Activated CD4-positive, alpha-beta memory T cell treated with anti-CD3 and anti-CD28 coated beads, Interleukin-2, amount 10 ng/mL, durations not matched to agents 7 days and 5 days (primary cell): ENCODE data around the gene RIPK3. TPM values are rescaled to one million over a fixed set of nuclear protein-coding genes. Genes with fewer than 3 reads are reported as not detected.
"Not testable (repeated sequence)": the region's sequence is repeated elsewhere in the genome, so short reads cannot be mapped to it uniquely, and the experiment has no call there.

ENCODE experiments used
- CTCF ChIA-PET: fragments of 350-600 bp; sonication (Branson Sonifier 250); formaldehyde crosslinking; loops from one replicate; lab custom pipeline; 2021; ENCODE audit warnings: antibody characterized with exemption, inconsistent platforms; lab: Charles Lee
- POLR2A ChIA-PET: fragments of 350-600 bp; sonication (Branson Sonifier 250); formaldehyde crosslinking; loops from one replicate; lab custom pipeline; 2021; ENCODE audit warnings: antibody characterized with exemption; lab: Charles Lee
- DNase-seq: peaks from one replicate; pipeline ENCODE4 v3.0.0-alpha.2; 2020
- H3K27ac Mint-ChIP-seq: one replicate; pipeline ENCODE4 v1.8.0; 2021; ENCODE audit warnings: mild to moderate bottlenecking, mixed read lengths
- H3K27me3 Mint-ChIP-seq: one replicate; pipeline ENCODE4 v1.8.0; 2021; ENCODE audit warnings: mixed read lengths
- H3K36me3 Mint-ChIP-seq: one replicate; pipeline ENCODE4 v1.8.0; 2021; ENCODE audit warnings: low read depth, mixed read lengths
- H3K4me1 Mint-ChIP-seq: one replicate; pipeline ENCODE4 v1.8.0; 2021; ENCODE audit warnings: mixed read lengths
- H3K4me3 Mint-ChIP-seq: one replicate; pipeline ENCODE4 v1.8.0; 2021; ENCODE audit warnings: mild to moderate bottlenecking, mixed read lengths
- H3K9me3 Mint-ChIP-seq: one replicate; pipeline ENCODE4 v1.8.0; 2021; ENCODE audit warnings: mixed read lengths
- total RNA-seq, 2 experiments: library from RNA; stranded (reverse); gene quantifications; one replicate each; pipeline ENCODE4 v1.2.3, GENCODE V29; 2021

Gene RIPK3
- total RNA-seq, 2 experiments from 2014 or later = 37.3 to 38.0 TPM

GRCh38 chr14:24337144-24337823, 2.5 kb downstream of the RIPK3 start:
- H3K27me3 Mint-ChIP-seq = peaks cover 35% of the 10 kb centered on the region
- H3K4me3 Mint-ChIP-seq = no peak overlapping the region
- H3K36me3 Mint-ChIP-seq = peaks cover 33% of the 10 kb centered on the region
- ChIA-PET POLR2A (interaction anchor here (0.8 to 6.6 kb wide), 3 partner anchors 90 to 96 kb away, joined by 3 to 221 read pairs (median 69); partner anchors contain the start of genes CBLN3 and KHNYN), CTCF (interaction anchor here (5.1 to 18.8 kb wide), 2 partner anchors 90 to 99 kb away, joined by 30 to 494 read pairs; partner anchors contain the start of genes CBLN3 and KHNYN)
- no peak for DNase-seq
- H3K9me3 Mint-ChIP-seq = no peaks in the 10 kb centered on the region
- H3K4me1 Mint-ChIP-seq = peaks cover 61% of the 10 kb centered on the region
- no peak overlapping the region for H3K27ac Mint-ChIP-seq

- H3K4me3 Mint-ChIP-seq = no peak overlapping the region
- H3K27ac Mint-ChIP-seq = no peak overlapping the region
Observed at GRCh38 chr14:24335461-24336171, 4.2 kb downstream of the RIPK3 start.

GRCh38 chr14:24334431-24335291, 5.1 kb downstream of the RIPK3 start, which contains the start of gene ADCY4:
ADCY4 (minus strand) TSS chr14:24335071; CDS start chr14:24334652, 419 bp downstream.
- no peak for DNase-seq
- Mint-ChIP-seq H3K36me3 (peaks cover 33% of the 10 kb centered on the region), H3K4me1 (peaks cover 77% of the 10 kb centered on the region), H3K27ac (no peak within 1 kb of the TSS), H3K27me3 (peaks cover 35% of the 10 kb centered on the region), H3K4me3 (peak within 1 kb of the TSS; percentile 41), H3K9me3 (no peaks in the 10 kb centered on the region)
- POLR2A ChIA-PET = interaction anchor here (1.2 to 6.6 kb wide), 4 partner anchors 89 to 121 kb away, joined by 5 to 221 read pairs (median 12); partner anchors contain the start of genes CBLN3, CHMP4A, KHNYN and SDR39U1
- CTCF ChIA-PET = interaction anchor here (1.2 to 18.8 kb wide), 9 partner anchors 13 to 104 kb away, joined by 3 to 494 read pairs (median 13); partner anchors contain the start of genes CBLN3, CIDEB, DHRS1 and KHNYN

More at GRCh38 chr14:24335461-24336171, 4.2 kb downstream of the RIPK3 start:
- H3K9me3 Mint-ChIP-seq = no peaks in the 10 kb centered on the region
- peaks cover 33% of the 10 kb centered on the region for H3K36me3 Mint-ChIP-seq
- CTCF ChIA-PET = interaction anchor here (5.1 to 18.8 kb wide), 3 partner anchors 25 to 101 kb away, joined by 30 to 494 read pairs (median 144); partner anchors contain the start of genes CBLN3, CIDEB, KHNYN and LTB4R
- POLR2A ChIA-PET = interaction anchor here (2.6 to 6.6 kb wide), 2 partner anchors 97 to 107 kb away, joined by 16 to 221 read pairs; partner anchors contain the start of genes CBLN3, KHNYN and SDR39U1
- no peak for DNase-seq
- peaks cover 34% of the 10 kb centered on the region for H3K27me3 Mint-ChIP-seq
- peaks cover 74% of the 10 kb centered on the region for H3K4me1 Mint-ChIP-seq

- peaks cover 81% of the 10 kb centered on the region for H3K4me1 Mint-ChIP-seq
Observed at GRCh38 chr14:24332268-24332993, 7.4 kb downstream of the RIPK3 start.

GRCh38 chr14:24331731-24332267, 8.0 kb downstream of the RIPK3 start:
- H3K9me3 Mint-ChIP-seq = no peaks in the 10 kb centered on the region
- H3K36me3 Mint-ChIP-seq = peaks cover 15% of the 10 kb centered on the region
- peaks cover 35% of the 10 kb centered on the region for H3K27me3 Mint-ChIP-seq
- DNase-seq = no peak
- H3K27ac Mint-ChIP-seq = peak overlapping the region; percentile 61
- CTCF ChIA-PET = interaction anchor here (0.7 to 18.8 kb wide), 20 partner anchors 8 to 367 kb away, joined by 3 to 494 read pairs (median 8); partner anchors contain the start of genes CBLN3, CIDEB, DHRS1 and KHNYN
- peaks cover 84% of the 10 kb centered on the region for H3K4me1 Mint-ChIP-seq
- H3K4me3 Mint-ChIP-seq = peak overlapping the region; percentile 71
- POLR2A ChIA-PET = interaction anchor here (0.5 to 8.4 kb wide), 17 partner anchors 9 to 170 kb away, joined by 3 to 221 read pairs (median 4); partner anchors contain the start of genes CBLN3, CIDEB, KHNYN and LTB4R

More at GRCh38 chr14:24332268-24332993, 7.4 kb downstream of the RIPK3 start:
- POLR2A ChIA-PET = interaction anchor here (0.5 to 8.4 kb wide), 18 partner anchors 9 to 171 kb away, joined by 3 to 221 read pairs (median 3); partner anchors contain the start of genes CBLN3, KHNYN, LTB4R and LTB4R2
- H3K9me3 Mint-ChIP-seq = no peaks in the 10 kb centered on the region
- peak; percentile 89 for DNase-seq
- CTCF ChIA-PET = interaction anchor here (0.7 to 18.8 kb wide), 31 partner anchors 9 to 366 kb away, joined by 3 to 494 read pairs (median 5); partner anchors contain the start of genes CBLN3, CIDEB, DHRS1 and KHNYN
- H3K4me3 Mint-ChIP-seq = peak overlapping the region; percentile 71
- H3K27ac Mint-ChIP-seq = peak overlapping the region; percentile 61
- peaks cover 35% of the 10 kb centered on the region for H3K27me3 Mint-ChIP-seq
- peaks cover 21% of the 10 kb centered on the region for H3K36me3 Mint-ChIP-seq

- peaks cover 10% of the 10 kb centered on the region for H3K36me3 Mint-ChIP-seq
- POLR2A ChIA-PET = interaction anchor here (0.7 to 8.4 kb wide), 10 partner anchors 9 to 112 kb away, joined by 3 to 221 read pairs (median 4); partner anchors contain the start of genes CBLN3, CIDEB, KHNYN and LTB4R
- CTCF ChIA-PET = interaction anchor here (1.1 to 18.8 kb wide), 10 partner anchors 8 to 115 kb away, joined by 3 to 494 read pairs (median 16); partner anchors contain the start of genes CBLN3, CIDEB, DHRS1 and KHNYN
- peaks cover 81% of the 10 kb centered on the region for H3K4me1 Mint-ChIP-seq
- H3K4me3 Mint-ChIP-seq = no peak overlapping the region
- no peak for DNase-seq
- H3K9me3 Mint-ChIP-seq = no peaks in the 10 kb centered on the region
- no peak overlapping the region for H3K27ac Mint-ChIP-seq
- peaks cover 36% of the 10 kb centered on the region for H3K27me3 Mint-ChIP-seq
Observed at GRCh38 chr14:24330973-24331674, 8.7 kb downstream of the RIPK3 start.

GRCh38 chr14:24329736-24330135, 10.1 kb downstream of the RIPK3 start:
- Mint-ChIP-seq H3K4me1 (peaks cover 75% of the 10 kb centered on the region), H3K36me3 (no peaks in the 10 kb centered on the region), H3K4me3 (peak overlapping the region; percentile 43), H3K27ac (peak overlapping the region; percentile 62), H3K27me3 (peaks cover 30% of the 10 kb centered on the region), H3K9me3 (no peaks in the 10 kb centered on the region)
- ChIA-PET POLR2A (interaction anchor here (0.8 to 8.4 kb wide), 11 partner anchors 12 to 112 kb away, joined by 3 to 65 read pairs (median 5); partner anchors contain the start of genes CBLN3, CIDEB, DHRS1 and KHNYN), CTCF (interaction anchor here (1.0 to 18.8 kb wide), 7 partner anchors 19 to 114 kb away, joined by 3 to 494 read pairs (median 6); partner anchors contain the start of genes CBLN3, CIDEB, KHNYN and LTB4R)
- DNase-seq = peak; percentile 89

- no peak for DNase-seq
- peaks cover 71% of the 10 kb centered on the region for H3K4me1 Mint-ChIP-seq
- POLR2A ChIA-PET = interaction anchor here (0.8 to 8.4 kb wide), 11 partner anchors 11 to 113 kb away, joined by 3 to 65 read pairs (median 5); partner anchors contain the start of genes CBLN3, CIDEB, DHRS1 and KHNYN
- H3K9me3 Mint-ChIP-seq = no peaks in the 10 kb centered on the region
- no peaks in the 10 kb centered on the region for H3K36me3 Mint-ChIP-seq
- CTCF ChIA-PET = interaction anchor here (1.0 to 18.8 kb wide), 8 partner anchors 13 to 114 kb away, joined by 3 to 494 read pairs (median 5); partner anchors contain the start of genes CBLN3, CIDEB, KHNYN and LTB4R
- H3K4me3 Mint-ChIP-seq = no peak overlapping the region
- peak overlapping the region; percentile 62 for H3K27ac Mint-ChIP-seq
- peaks cover 26% of the 10 kb centered on the region for H3K27me3 Mint-ChIP-seq
Observed at GRCh38 chr14:24329073-24329663, 10.6 kb downstream of the RIPK3 start.

- peaks cover 59% of the 10 kb centered on the region for H3K4me1 Mint-ChIP-seq
- not testable (repeated sequence) for H3K9me3 Mint-ChIP-seq, H3K27ac Mint-ChIP-seq, H3K4me3 Mint-ChIP-seq, H3K36me3 Mint-ChIP-seq
- ChIA-PET CTCF (interaction anchor here (1.0 to 18.8 kb wide), 7 partner anchors 11 to 109 kb away, joined by 3 to 494 read pairs (median 8); partner anchors contain the start of genes CBLN3, CIDEB, KHNYN and LTB4R), POLR2A (interaction anchor here (1.0 to 8.4 kb wide), 6 partner anchors 16 to 104 kb away, joined by 3 to 65 read pairs (median 4); partner anchors contain the start of genes CBLN3, KHNYN, LTB4R and LTB4R2)
- peak; percentile 45 for DNase-seq
- H3K27me3 Mint-ChIP-seq = peaks cover 17% of the 10 kb centered on the region
Observed at GRCh38 chr14:24327914-24328313, 11.9 kb downstream of the RIPK3 start.
